Ishikawa (cell line): ENCODE data around the gene RAB26.

Experiments used
- CEBPB ChIP-seq: IDR thresholded peaks from 2 replicates; pipeline ENCODE4 v1.6.1; 2012
- CREB1 ChIP-seq: IDR thresholded peaks from 2 replicates; pipeline ENCODE4 v1.6.1; 2012; ENCODE audit warnings: low read depth
- EGR1 ChIP-seq: IDR thresholded peaks from 2 replicates; pipeline ENCODE4 v1.6.1; 2012
- EP300 ChIP-seq: IDR thresholded peaks from 2 replicates; pipeline ENCODE4 v1.6.1; 2012; ENCODE audit warnings: borderline replicate concordance
- FOXM1 ChIP-seq: IDR thresholded peaks from 2 replicates; pipeline ENCODE4 v1.6.1; 2012; ENCODE audit warnings: low read depth, borderline replicate concordance
- MAX ChIP-seq: IDR thresholded peaks from 2 replicates; pipeline ENCODE4 v1.6.1; 2012
- NFIC ChIP-seq: IDR thresholded peaks from 2 replicates; pipeline ENCODE4 v1.6.1; 2012
- RAD21 ChIP-seq: IDR thresholded peaks from 2 replicates; pipeline ENCODE4 v1.6.1; 2012; ENCODE audit warnings: low read depth
- REST ChIP-seq: IDR thresholded peaks from 2 replicates; pipeline ENCODE4 v1.6.1; 2012; ENCODE audit warnings: low read depth, mild to moderate bottlenecking
- TAF1 ChIP-seq: IDR thresholded peaks from 2 replicates; pipeline ENCODE4 v1.6.1; 2012; ENCODE audit warnings: low read depth, mild to moderate bottlenecking
- TCF12 ChIP-seq: IDR thresholded peaks from 2 replicates; pipeline ENCODE4 v1.6.1; 2012; ENCODE audit warnings: low read depth
- TEAD4 ChIP-seq: IDR thresholded peaks from 2 replicates; pipeline ENCODE4 v1.6.1; 2012
- YY1 ChIP-seq: IDR thresholded peaks from 2 replicates; pipeline ENCODE4 v1.6.1; 2012; ENCODE audit warnings: low read depth
- ZBTB7A ChIP-seq: IDR thresholded peaks from 2 replicates; pipeline ENCODE4 v1.6.1; 2012; ENCODE audit warnings: low read depth
- TF ChIP-seq, protein P1 (sequence below): IDR thresholded peaks from 2 replicates; pipeline ENCODE4 v1.6.1; 2012

Gene RAB26

DNA sequence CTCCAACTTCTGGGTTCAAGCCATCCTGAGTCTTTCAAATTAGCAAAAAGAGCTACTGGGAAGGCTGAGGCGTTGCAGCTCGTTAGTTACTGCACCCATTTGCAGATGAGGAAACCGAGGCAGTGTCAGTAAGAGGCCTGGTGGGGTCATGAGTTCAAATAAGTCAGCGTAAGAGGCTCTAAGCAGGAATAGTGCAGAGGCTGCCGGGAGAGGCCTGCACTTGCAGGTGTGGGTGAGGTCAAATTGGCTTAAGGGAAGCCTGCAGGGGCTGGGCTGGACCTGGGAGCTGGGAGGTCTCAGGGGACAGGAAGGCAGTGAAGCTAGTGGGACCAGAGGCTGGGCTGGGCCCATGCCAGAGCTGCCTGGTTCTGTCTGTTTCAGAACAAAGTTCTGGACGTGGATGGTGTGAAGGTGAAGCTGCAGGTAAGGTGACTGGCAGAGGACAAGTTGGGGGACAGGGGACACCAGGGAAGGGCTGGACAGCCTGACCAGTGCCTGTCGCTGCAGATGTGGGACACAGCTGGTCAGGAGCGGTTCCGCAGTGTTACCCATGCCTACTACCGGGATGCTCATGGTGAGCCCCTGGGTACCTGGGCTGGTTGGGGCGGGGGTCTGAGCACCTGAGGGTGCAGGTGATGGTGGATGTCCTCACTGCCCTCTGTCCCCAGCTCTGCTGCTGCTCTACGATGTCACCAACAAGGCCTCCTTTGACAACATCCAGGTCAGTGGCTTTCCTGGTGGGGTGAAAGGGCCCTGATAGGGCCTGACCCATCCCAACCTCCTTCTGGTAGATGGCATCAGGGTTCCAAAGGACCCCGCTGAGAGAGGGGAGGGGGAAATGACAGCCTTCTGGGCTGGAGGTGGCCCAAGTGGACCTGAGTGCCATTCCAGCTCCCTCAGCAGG is 3.0 kb downstream of the RAB26 start:
- TF ChIP-seq CEBPB (0 out of 2 replicates have a peak, but pooled peaks have one; percentile 2), RAD21 (no peak), TAF1 (peak; percentile 23; the same call in 1 of the 2 replicates), EP300 (peak; percentile 8; the same call in 1 of the 2 replicates), TCF12 (no peak)
- TF ChIP-seq, protein P1, sequence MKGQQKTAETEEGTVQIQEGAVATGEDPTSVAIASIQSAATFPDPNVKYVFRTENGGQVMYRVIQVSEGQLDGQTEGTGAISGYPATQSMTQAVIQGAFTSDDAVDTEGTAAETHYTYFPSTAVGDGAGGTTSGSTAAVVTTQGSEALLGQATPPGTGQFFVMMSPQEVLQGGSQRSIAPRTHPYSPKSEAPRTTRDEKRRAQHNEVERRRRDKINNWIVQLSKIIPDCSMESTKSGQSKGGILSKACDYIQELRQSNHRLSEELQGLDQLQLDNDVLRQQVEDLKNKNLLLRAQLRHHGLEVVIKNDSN, result no peak

DNA sequence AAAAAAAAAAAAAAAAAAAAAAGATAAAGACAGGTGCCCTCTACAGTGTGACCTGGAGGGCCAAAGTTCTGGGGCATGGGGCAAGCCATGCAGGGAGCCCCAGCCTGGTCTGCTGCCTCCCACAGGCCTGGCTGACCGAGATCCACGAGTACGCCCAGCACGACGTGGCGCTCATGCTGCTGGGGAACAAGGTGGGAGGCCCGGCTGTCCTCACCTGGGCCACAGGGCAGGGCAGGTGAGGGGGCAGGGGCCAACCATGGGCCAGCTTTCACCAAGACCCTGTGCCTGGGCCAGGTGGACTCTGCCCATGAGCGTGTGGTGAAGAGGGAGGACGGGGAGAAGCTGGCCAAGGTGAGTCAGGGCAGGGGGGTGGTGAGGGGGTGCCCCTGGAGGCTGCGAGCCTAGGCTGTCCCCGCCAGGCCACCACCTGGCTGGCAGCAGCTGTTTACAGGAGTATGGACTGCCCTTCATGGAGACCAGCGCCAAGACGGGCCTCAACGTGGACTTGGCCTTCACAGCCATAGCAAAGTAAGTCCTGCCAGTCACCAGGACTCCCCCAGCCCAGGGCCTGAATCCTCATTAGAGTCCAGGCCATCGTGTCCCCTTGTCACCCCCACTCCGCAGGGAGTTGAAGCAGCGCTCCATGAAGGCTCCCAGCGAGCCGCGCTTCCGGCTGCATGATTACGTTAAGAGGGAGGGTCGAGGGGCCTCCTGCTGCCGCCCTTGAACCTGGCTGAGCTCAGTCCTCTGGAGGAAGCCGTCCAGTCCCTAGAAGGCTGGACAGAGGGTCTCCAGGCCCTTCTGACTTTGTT is 4.5 kb downstream of the RAB26 start:
- TF ChIP-seq EGR1 (no peak), REST (no peak), EP300 (no peak), MAX (0 out of 2 replicates have a peak, but pooled peaks have one; percentile 37), TAF1 (peak; percentile 21; the same call in 1 of the 2 replicates)

- TF ChIP-seq, protein P1, result no peak
Observed at GRCh38 chr16:2154533-2155090, 6.2 kb downstream of the RAB26 start.

DNA sequence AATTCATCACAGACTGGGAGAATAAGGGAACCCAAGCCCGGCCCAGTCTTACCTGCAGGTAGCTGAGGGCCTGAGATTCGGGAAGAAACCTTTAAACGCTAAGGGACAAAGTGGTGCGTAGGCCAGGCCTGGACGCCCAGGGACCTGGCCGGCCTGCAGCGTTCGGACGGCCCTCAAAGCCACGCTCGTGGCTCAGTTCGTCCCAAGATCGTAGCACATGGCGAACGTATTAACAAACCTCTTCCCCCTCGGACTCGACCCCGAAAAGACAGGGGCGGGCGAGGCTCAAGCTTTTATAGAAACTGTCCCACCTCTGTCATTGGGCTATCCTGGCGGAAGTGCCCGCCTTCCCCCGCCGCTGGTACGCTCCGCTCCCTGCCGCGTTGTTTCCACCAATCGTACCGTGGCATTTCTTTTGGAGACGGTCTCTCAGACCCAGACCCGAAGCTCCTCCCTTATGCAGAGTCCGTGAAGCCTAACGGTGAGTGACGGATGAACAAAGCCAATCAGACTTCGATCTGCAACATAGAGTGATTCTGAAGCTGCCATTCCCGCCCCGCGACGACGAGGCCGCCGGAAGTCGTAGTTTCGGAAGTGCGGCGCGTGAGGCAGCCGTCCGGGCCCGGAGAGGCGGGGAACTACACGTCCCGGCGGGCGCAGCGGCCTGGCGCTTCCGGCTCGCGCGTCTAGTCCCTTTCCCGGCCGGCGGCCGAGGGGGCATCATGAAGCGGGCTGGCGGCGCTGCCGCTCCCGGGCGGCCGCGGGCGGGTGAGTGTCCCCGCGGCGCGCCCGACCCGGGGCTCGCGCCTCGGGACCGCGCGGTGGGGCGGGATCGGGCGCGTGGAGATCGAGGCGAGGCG is 6.9 kb downstream of the RAB26 start, which contains the start of gene TRAF7:
TRAF7 (plus strand) TSS at position 692 of the 860 bp plus-strand sequence. CDS start 8,139 bp downstream, outside the sequence.
- peak; percentile 93 for TF ChIP-seq MAX
- peak; percentile 55 for TF ChIP-seq YY1
- no peak for TF ChIP-seq RAD21
- TF ChIP-seq, protein P1, result peak; percentile 39; the same call in 1 of the 2 replicates
- TF ChIP-seq NFIC, result peak; percentile 23; the same call in 1 of the 2 replicates
- peak; percentile 18; the same call in 1 of the 2 replicates for TF ChIP-seq TEAD4
- TF ChIP-seq CREB1, result peak; percentile 72
- TF ChIP-seq TAF1, result peak; percentile 98
- no peak for TF ChIP-seq TCF12

DNA sequence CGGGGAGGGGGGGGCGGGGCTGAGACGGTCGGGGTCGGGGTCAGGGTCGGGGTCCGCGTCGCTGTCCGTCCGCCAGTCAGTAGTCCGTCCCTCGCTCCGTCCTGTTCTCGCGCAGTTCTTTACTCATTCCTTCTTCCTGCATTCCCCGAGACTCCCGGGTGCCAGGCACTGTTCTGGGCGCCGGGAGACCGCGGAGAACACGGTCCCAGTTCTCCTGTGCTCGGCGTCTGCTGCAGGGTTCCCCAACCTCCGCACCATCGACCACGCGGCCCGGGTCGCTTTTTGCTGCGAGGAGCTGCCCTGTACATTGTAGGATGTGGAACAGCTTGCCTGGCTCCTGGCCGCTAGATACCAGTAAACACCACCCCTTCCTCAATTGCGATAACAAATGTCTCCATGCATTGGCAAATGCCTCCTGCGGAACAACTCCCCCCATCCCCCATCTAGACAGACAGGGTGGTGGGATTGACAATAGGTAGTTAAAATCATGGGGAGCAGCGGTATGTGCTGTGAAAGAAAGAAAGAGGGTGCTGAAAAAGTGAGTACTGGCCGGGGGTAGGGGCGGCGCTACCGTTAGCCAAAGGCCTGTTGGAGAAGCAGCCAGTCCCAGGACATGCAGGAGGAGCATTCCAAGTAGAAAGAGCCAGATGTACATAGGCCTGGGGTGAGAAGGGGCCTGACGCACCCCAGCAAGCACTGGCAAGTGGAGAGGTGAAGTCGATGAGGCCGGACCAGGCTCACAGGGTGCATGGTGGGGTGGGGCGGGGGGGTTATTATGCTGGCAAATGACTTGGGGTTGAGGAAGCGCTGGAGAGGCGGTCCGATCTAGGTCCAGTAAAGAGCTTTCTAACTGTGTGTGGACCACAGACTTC is 7.8 kb downstream of the RAB26 start:
- TF ChIP-seq YY1 (no peak), TAF1 (no peak), RAD21 (no peak), CEBPB (no peak), TEAD4 (peak; percentile 27; the same call in 1 of the 2 replicates), EP300 (no peak), ZBTB7A (peak; percentile 86; the same call in 1 of the 2 replicates), REST (no peak), EGR1 (no peak), MAX (no peak), TCF12 (no peak), NFIC (no peak), CREB1 (no peak), FOXM1 (no peak)
- TF ChIP-seq, protein P1, result no peak
